ENCODE measurements around the gene IZUMO1. TPM values are rescaled to one million over a fixed set of nuclear protein-coding genes. Genes with fewer than 3 reads are reported as not detected.

IZUMO1 gene
- total RNA-seq, 1 experiment from 2014 or later: 10.3 TPM

GRCh38 chr19:48703316-48703715, 43.4 kb downstream of the IZUMO1 start:
- Mint-ChIP-seq H3K9me3 (ENCODE audit: unreplicated experiment) (no peaks in the 10 kb centered on the region), H3K4me3 (ENCODE audit: unreplicated experiment) (no peak overlapping the region), H3K27ac (ENCODE audit: unreplicated experiment) (peak overlapping the region; percentile 30), H3K4me1 (ENCODE audit: low read depth, unreplicated experiment) (no peaks in the 10 kb centered on the region), H3K27me3 (ENCODE audit: insufficient read depth, unreplicated experiment) (no peaks in the 10 kb centered on the region), H3K36me3 (ENCODE audit: insufficient read depth, unreplicated experiment) (peaks cover 26% of the 10 kb centered on the region)
- CTCF ChIA-PET: no interaction called here
- POLR2A ChIA-PET: no interaction called here
- H3K36me3 ChIP-seq (ENCODE audit: control insufficient read depth, insufficient read depth, low read length): no peaks in the 10 kb centered on the region
- H3K4me1 ChIP-seq: no peaks in the 10 kb centered on the region
- no peaks in the 10 kb centered on the region for H3K9me3 ChIP-seq
- intact Hi-C loops (cut with micrococcal nuclease; ENCODE audit: unreplicated experiment): no loop called here
- DNase-seq: no peak
- H3K4me3 ChIP-seq (ENCODE audit: low read depth, low read length): no peak overlapping the region
- TF ChIP-seq CTCF (IDR thresholded peaks at IDR 0.05; ENCODE audit: insufficient read depth in 1 of 2, low read depth in 1 of 2, low read length in 1 of 2, severe bottlenecking in 1 of 2, unreplicated experiment in 1 of 2): no peak
- no peaks in the 10 kb centered on the region for H3K27me3 ChIP-seq (replicated peaks; ENCODE audit: control insufficient read depth, insufficient read depth, low read length)
- BruUV-seq (replicated peaks): no TSS peak

GRCh38 chr19:48702701-48703100, 44.0 kb downstream of the IZUMO1 start:
- no peak overlapping the region for H3K4me3 Mint-ChIP-seq (ENCODE audit: unreplicated experiment)
- H3K9me3 Mint-ChIP-seq (ENCODE audit: unreplicated experiment): no peaks in the 10 kb centered on the region
- Histone ChIP-seq H3K27me3 (replicated peaks; ENCODE audit: control insufficient read depth, insufficient read depth, low read length) (no peaks in the 10 kb centered on the region), H3K4me1 (no peaks in the 10 kb centered on the region), H3K4me3 (ENCODE audit: low read depth, low read length) (no peak overlapping the region), H3K36me3 (ENCODE audit: control insufficient read depth, insufficient read depth, low read length) (no peaks in the 10 kb centered on the region), H3K9me3 (no peaks in the 10 kb centered on the region)
- DNase-seq: no peak
- intact Hi-C loops (cut with micrococcal nuclease; ENCODE audit: unreplicated experiment): no loop called here
- H3K27ac Mint-ChIP-seq (ENCODE audit: unreplicated experiment): peak overlapping the region; percentile 30
- no TSS peak for BruUV-seq (replicated peaks)
- TF ChIP-seq CTCF (IDR thresholded peaks at IDR 0.05; ENCODE audit: insufficient read depth in 1 of 2, low read depth in 1 of 2, low read length in 1 of 2, severe bottlenecking in 1 of 2, unreplicated experiment in 1 of 2): no peak
- peaks cover 25% of the 10 kb centered on the region for H3K36me3 Mint-ChIP-seq (ENCODE audit: insufficient read depth, unreplicated experiment)
- ChIA-PET POLR2A (no interaction called here), CTCF (no interaction called here)
- H3K27me3 Mint-ChIP-seq (ENCODE audit: insufficient read depth, unreplicated experiment): no peaks in the 10 kb centered on the region
- no peaks in the 10 kb centered on the region for H3K4me1 Mint-ChIP-seq (ENCODE audit: low read depth, unreplicated experiment)

GRCh38 chr19:48698046-48698445, 48.7 kb downstream of the IZUMO1 start:
- H3K4me1 ChIP-seq: peaks cover 17% of the 10 kb centered on the region
- no peak for TF ChIP-seq CTCF (IDR thresholded peaks at IDR 0.05; ENCODE audit: insufficient read depth in 1 of 2, low read depth in 1 of 2, low read length in 1 of 2, severe bottlenecking in 1 of 2, unreplicated experiment in 1 of 2)
- no peaks in the 10 kb centered on the region for H3K36me3 ChIP-seq (ENCODE audit: control insufficient read depth, insufficient read depth, low read length)
- CTCF ChIA-PET: no interaction called here
- intact Hi-C loops (cut with micrococcal nuclease; ENCODE audit: unreplicated experiment): no loop called here
- Mint-ChIP-seq H3K36me3 (ENCODE audit: insufficient read depth, unreplicated experiment) (peaks cover 11% of the 10 kb centered on the region), H3K9me3 (ENCODE audit: unreplicated experiment) (no peaks in the 10 kb centered on the region), H3K4me3 (ENCODE audit: unreplicated experiment) (no peak overlapping the region), H3K27ac (ENCODE audit: unreplicated experiment) (no peak overlapping the region), H3K27me3 (ENCODE audit: insufficient read depth, unreplicated experiment) (no peaks in the 10 kb centered on the region), H3K4me1 (ENCODE audit: low read depth, unreplicated experiment) (peaks cover 7% of the 10 kb centered on the region)
- no peak overlapping the region for H3K4me3 ChIP-seq (ENCODE audit: low read depth, low read length)
- POLR2A ChIA-PET: interaction anchor here (0.6 kb wide), 2 partner anchors 61 to 92 kb away, joined by 5 to 7 read pairs; no protein-coding TSS in a partner anchor
- no peaks in the 10 kb centered on the region for H3K27me3 ChIP-seq (replicated peaks; ENCODE audit: control insufficient read depth, insufficient read depth, low read length)
- DNase-seq: no peak
- H3K9me3 ChIP-seq: no peaks in the 10 kb centered on the region
- BruUV-seq (replicated peaks): no TSS peak

Measured in Caco-2 (cell line).